GM18951 (cell line): ENCODE data around the gene NIPAL4.
"Not testable (repeated sequence)": the region's sequence is repeated elsewhere in the genome, so short reads cannot be mapped to it uniquely, and the experiment has no call there.

Experiments
- POLR2A ChIP-seq: IDR thresholded peaks from 4 replicates; pipeline ENCODE4 v1.6.1; 2011; ENCODE audit warnings: mild to moderate bottlenecking; ENCODE audit not compliant: insufficient read length, insufficient read depth; ENCODE audit errors: extremely low read depth
- in situ Hi-C: fragments of 300-500 bp; cut with MboI; formaldehyde crosslinking; loops from one replicate; pipeline ENCODE4 v1.12.0; 2022; ENCODE audit warnings: low sequenced_read_pairs, mixed read lengths, inconsistent platforms; ENCODE audit not compliant: unreplicated experiment

Gene NIPAL4

GRCh38 chr5:157459715-157460599 is at the start of gene NIPAL4:
NIPAL4 (plus strand) TSS chr5:157460213; CDS start chr5:157460321, 108 bp downstream.
- TF ChIP-seq POLR2A: no peak
- in situ Hi-C loops: no loop called here

GRCh38 chr5:157415838-157416237 is 44.2 kb upstream of the NIPAL4 start:
- no peak for TF ChIP-seq POLR2A
- in situ Hi-C loops: no loop called here

DNA sequence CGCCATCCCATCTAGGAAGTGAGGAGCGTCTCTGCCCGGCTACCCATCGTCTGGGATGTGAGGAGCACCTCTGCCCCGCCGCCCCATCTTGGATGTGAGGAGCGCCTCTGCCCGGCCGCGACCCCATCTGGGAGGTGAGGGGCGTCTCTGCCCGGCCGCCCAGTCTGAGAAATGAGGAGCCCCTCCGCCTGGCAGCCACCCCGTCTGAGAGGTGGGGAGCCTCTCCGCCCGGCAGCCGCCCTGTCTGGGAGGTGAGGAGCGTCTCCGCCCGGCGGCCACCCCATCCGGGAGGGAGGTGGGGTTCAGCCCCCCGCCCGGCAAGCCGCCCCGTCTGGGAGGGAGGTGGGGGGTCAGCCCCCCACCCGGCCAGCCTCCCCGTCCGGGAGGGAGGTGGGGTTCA is 40.5 kb upstream of the NIPAL4 start:
- in situ Hi-C loops: not testable (repeated sequence)

DNA sequence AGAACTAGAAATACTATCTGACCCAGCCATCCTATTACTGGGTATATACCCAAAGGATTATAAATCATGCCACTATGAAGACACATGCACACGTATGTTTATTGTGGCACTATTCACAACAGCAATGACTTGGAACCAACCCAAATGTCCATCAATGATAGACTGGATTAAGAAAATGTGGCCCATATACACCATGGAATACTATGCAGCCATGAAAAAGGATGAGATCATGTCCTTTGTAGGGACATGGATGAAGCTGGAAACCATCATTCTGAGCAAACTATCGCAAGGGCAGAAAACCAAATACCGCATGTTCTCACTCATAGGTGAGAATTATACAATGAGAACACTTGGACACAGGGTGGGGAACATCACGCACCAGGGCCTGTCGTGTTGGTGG is 30.1 kb upstream of the NIPAL4 start:
- in situ Hi-C loops: loop anchor here (25.0 kb wide), 1 partner anchor 282 kb away; no protein-coding TSS in a partner anchor

- in situ Hi-C loops: loop anchor here (25.0 kb wide), 1 partner anchor 281 kb away; no protein-coding TSS in a partner anchor
- TF ChIP-seq POLR2A: no peak
These were observed 28.3 kb upstream of the NIPAL4 start for GRCh38 chr5:157431544-157432200.

- no peak for TF ChIP-seq POLR2A
- in situ Hi-C loops: loop anchor here (25.0 kb wide), 1 partner anchor 278 kb away; no protein-coding TSS in a partner anchor
These were observed 25.9 kb upstream of the NIPAL4 start for GRCh38 chr5:157434096-157434495.

GRCh38 chr5:157443041-157443549 is 16.9 kb upstream of the NIPAL4 start:
- in situ Hi-C loops: loop anchor here (25.0 kb wide), 1 partner anchor 269 kb away; no protein-coding TSS in a partner anchor
- no peak for TF ChIP-seq POLR2A

DNA sequence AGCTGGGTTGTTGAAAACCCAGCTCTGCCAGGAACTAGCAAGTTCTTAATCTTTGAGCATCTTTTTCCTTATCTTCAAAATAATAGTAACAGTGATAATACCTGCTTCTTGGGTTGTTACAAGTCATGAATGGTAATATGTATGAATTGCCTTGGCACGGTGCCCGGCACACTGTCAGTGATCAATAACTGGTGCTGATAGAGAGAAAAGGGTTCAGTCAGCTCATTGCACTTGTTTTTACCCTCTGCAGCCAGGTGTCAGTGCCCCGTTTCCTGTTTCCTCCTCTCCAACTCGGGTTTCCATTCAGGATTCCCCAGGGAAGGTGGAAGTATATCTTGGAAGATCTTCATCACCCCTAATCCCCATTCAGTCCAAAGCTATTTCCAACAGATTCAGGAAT is 15.8 kb upstream of the NIPAL4 start:
- in situ Hi-C loops: loop anchor here (25.0 kb wide), 1 partner anchor 268 kb away; no protein-coding TSS in a partner anchor
- no peak for TF ChIP-seq POLR2A

DNA sequence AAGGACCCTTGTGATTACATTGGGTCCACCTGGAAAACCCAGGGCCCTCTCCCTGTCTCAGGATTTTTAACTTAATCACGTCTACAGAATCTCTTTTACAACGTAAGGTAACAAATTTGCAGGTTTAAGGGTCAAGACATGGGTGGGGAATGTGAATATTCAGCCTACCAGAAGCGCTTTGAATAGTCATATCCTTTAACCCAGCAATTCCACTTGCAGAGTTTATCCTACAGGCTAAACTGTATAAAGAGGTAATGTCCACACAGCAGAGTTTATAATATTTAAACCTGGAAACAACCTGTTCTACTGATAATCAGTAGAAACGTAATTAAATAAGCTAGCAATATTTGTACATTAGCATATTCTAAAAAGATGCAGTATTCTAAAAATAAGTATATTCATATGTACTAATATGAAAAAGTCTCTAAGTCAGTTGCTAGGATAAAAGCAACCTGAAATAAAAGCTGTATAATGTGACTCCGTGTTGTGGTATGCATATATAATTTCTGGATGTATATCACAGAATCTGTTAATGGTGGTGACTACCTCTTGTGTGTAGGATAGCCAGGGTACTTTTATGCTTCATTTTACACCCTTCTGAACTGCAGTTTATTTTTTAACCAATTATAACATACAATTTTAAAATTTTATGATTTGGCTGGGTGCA is 14.1 kb upstream of the NIPAL4 start:
- no peak for TF ChIP-seq POLR2A
- in situ Hi-C loops: loop anchor here (25.0 kb wide), 1 partner anchor 266 kb away; no protein-coding TSS in a partner anchor

DNA sequence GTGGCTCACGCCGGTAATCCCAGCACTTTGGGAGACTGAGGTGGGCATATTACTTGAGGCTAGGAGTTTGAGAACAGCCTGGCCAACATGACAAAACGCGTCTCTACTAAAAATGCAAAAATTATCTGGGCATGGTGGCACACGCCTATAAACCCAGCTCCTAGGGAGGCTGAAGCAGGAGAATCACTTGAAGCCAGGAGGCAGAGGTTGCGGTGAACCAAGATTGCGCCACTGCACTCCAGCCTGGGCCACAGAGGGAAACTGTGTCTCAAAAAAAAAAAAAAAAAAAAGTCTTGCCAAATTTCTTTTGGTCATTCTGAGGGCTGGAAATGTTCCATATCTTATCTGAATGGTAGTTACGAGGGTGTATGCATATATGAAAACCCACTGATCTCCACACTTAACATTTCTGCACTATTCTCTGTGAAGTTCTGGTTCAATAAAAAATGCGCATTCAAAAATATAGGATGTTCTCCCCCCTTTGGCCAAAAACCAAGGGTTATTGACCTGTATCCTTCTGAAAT is 13.5 kb upstream of the NIPAL4 start:
- TF ChIP-seq POLR2A: no peak
- in situ Hi-C loops: loop anchor here (25.0 kb wide), 1 partner anchor 266 kb away; no protein-coding TSS in a partner anchor

- in situ Hi-C loops: loop anchor here (25.0 kb wide), 1 partner anchor 265 kb away; no protein-coding TSS in a partner anchor
- no peak for TF ChIP-seq POLR2A
These were observed 12.8 kb upstream of the NIPAL4 start for GRCh38 chr5:157447201-157447637.

- TF ChIP-seq POLR2A: no peak
- in situ Hi-C loops: loop anchor here (25.0 kb wide), 1 partner anchor 263 kb away; no protein-coding TSS in a partner anchor
These were observed 10.8 kb upstream of the NIPAL4 start for GRCh38 chr5:157449011-157449723.

GRCh38 chr5:157450024-157450423 is 10.0 kb upstream of the NIPAL4 start:
- in situ Hi-C loops: no loop called here
- TF ChIP-seq POLR2A: no peak
